Stimulated activated naive CD8-positive, alpha-beta T cell treated with anti-CD3 and anti-CD28 coated beads, Interleukin-15, Interleukin-2, amounts not matched to agents 100 U/mL and 50 U/mL, for 24 hours (primary cell): ENCODE results near the gene PAX5.

Experiments used
- ATAC-seq: fragments of 150-1000 bp; cut with Tn5 transposase; one replicate; pipeline ENCODE4 v1.10.0; 2021
- DNase-seq: peaks from one replicate; pipeline ENCODE4 v3.0.0; 2021

Gene PAX5

DNA sequence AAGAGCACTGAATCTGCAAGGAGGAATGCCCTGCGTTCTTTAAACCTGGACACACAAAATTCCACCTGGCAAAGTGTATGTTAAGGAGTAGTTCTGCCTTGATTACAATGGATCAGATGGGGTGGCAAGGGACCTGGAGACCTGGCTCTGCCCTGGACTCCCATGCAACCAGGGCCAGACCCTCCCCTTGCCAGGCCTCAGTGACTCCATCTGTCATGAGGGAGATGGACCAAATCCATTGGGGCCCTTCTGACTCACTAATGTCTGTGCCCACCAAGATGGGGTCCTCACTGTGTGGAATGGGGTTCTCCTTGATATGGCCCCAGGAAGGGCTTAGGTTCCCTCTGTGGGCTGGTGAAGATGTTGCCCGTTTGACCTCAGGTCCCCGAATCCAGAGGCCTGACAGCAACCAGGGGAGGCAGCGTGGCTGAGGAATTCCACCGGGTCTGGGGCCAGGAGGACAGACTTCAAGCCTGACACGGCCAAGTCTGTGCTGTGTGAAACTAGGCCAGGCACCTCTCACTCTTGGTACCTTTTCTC, 100.3 kb downstream of the PAX5 start:
- no peak for DNase-seq
- no peak for ATAC-seq

DNA sequence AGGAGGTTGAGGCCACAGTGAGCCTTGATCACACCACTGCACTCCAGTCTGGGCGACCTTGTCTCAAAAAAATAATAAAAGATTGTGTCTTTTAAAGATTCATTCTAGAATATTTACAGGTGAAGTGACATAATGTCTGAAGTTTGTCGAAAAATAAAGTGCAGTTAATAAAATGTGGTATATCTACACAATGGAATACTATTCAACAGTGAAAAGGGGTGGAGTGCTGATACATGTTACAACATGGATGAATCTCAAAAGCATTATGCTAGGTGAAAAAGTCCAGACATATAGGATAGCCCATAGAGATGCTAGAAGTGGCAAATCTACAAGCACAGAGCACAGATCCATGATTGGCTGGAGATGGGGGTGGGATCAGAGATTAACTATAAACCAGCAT, 101.9 kb downstream of the PAX5 start:
- DNase-seq (no peak), ATAC-seq (no peak)

DNA sequence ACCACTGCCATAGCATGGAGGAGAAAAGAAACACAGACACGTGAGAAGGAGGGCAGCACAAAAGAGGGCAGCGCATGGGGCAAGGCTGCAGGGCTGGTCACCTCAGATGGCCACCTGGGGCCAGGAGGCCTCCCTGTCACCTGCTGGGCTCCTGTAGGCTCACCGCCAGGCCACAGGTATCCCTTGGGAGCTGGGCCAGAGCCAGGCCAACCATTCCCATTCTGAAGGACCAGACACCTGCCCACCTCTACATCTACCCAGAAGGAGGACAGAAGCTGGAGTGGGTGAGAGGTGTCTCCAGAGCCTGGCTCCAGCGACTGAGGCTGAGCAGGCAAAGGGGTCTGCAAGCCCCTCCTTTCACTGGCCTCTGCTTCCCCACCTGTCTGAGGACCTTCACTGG, 103.1 kb downstream of the PAX5 start:
- ATAC-seq (no peak), DNase-seq (no peak)

DNA sequence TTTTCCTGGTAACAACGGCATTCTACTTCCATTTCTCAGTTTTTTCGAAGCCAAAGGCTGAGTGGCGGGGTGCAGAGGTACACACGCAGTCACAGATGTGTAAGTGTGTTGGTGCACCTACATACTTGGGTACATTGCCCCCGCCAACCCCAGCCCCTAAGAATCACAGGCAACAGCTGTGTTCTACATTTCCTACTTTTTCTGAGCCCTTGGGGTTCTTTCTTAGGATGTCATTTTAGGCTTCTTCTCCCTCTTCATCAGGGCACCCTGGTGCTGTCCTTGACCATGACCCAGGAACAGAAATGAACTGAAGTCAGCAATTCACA, 104.8 kb downstream of the PAX5 start:
- ATAC-seq = no peak
- no peak for DNase-seq

DNA sequence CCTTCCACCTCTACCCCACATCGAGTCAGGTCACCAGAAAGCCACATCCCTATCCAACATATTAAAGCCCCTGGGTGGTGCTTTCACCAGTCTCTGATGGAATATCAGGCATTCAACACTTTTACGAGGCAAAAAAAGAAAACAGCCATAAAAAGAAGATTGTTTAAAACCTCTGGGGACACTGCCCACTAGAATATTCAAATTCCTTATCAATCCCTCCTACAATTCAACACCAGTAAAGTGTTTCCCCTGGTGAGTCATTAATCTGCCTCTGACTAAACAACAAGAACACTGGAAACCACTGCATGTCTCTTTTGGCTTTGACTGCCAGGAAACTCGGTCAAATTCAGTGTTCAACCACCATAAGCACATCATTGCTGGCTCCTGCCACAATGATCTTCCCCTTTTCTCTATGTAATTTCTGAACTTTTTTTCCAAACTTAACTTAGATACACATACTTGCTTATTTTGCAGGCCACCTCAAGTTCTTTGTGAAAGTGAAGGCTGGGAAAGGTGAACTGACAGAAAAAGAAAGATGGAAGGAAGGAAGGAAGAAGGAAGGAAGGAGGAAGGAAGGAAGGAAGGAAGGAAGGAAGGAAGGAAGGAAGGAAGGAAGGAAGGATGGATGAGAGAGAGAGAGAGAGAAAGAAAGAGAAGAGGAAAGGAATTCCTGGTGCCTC, 105.3 kb downstream of the PAX5 start:
- peak; percentile 28 for DNase-seq
- peak; percentile 71 for ATAC-seq

DNA sequence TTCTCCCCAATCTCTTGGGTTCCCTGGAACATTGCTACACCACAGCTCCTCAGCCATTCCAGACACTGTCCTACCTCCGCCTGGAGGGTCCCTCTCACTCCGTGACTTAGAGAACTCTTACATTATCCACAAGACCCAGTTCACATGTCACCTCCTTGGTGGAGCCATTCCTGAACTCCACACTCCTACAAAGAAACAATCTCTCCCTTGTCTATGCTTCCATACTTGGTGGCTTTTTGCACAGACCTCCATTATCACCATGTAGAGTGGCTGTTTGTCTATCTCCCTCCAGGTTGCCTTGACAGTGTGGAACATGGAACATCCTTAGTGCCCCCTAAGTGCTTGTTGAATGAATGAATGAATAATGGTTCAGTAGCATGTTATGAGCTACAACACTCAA, 105.9 kb downstream of the PAX5 start:
- DNase-seq (no peak), ATAC-seq (peak; percentile 31)

DNA sequence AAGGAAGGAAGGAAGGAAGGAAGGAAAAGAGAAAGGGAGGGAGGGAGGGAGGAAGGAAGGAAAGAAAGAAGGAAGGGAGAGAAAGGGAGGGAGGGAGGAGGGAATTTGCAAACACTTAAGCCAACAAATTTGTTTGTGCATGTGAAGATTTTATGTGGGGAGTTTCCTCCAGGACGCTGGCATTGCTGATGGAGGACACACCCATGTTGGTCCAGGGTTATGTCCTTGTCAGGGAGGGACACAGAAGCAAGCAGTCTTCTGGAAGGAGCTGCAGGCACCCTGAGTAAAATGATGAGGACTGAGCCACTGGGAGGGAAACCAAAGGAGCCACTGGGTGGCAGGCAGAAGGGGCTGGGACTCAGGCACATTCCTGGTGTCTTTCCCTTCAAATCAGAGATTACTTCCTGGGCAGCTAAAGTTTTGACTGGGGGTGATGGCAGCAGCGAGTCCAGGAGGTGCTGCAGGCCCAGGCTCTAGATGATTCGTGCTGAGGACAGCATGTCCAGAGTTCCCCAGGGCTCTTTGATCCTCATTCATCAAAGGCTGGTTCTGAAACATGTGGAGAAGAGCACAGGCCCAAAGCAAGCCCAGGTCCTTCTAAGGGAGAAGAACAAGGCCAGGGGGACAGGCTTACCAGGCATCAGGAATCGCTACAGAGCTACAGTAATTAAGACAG, 109.2 kb downstream of the PAX5 start:
- DNase-seq (no peak), ATAC-seq (no peak)

DNA sequence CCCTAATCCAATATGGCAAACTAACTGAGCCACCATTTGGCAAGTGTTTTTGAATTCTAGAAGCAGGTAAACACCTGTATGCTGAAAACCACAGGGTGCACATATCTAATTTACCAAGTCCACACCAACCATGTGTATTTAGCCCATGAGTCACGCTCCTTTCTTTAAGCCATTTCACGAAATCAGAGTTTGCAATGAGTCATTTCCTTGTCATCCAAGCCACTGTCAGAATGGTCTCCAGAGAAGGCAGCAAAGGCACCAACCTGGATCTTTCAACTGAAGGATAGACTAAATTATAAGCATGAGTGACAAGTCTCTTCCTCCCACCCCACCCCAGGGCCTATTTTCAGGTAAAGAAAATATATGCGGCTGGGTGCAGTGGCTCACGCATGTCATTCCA, 110.0 kb downstream of the PAX5 start:
- ATAC-seq = peak; percentile 87
- peak; percentile 23 for DNase-seq

DNA sequence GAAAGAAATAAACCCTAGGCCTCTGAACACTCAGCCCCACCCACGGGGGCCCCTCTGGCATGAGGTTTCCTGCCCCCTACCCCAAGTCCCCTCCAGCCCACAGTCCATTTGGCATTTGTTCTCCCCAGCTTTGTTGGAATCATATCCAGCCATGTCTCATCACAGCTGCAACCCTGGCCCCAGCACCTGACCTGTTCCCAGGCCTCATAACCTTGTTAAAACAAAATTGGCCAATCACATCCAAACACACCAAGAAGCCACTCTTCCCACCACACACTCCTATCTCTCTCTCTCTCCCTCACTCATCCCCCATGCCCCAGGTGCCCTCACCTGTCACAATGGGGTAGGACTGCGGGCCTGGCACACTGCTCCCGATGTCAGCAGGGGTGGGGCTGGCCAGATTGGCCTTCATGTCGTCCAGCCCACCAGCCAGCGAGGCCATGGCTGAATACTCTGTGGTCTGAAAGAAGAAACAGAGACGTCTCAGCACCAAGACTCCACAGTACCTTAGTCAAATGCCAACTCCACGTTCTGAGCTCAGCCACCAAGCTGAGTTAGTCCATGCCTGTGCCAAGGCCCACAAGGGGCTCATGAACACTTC, 110.9 kb downstream of the PAX5 start:
- no peak for DNase-seq
- ATAC-seq = no peak

DNA sequence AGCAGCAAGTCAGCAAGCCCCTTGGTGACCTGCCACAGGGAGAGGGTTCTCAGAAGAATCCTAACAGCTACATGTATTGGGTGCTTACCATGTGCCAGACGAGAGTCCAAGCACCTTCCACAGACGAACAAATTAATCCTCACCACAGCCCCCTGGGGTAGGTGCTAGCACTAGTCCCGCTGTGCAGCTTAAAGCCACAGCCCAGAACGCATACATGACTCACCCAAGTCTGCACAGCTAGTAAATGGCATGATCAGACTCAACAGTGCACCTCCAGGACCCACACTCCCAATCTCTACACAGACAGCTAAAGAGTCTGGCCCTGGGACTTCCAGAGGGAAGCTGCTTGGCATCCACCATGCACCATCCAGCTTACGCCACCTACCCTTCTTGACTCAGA, 111.5 kb downstream of the PAX5 start:
- DNase-seq (no peak), ATAC-seq (peak; percentile 45)

DNA sequence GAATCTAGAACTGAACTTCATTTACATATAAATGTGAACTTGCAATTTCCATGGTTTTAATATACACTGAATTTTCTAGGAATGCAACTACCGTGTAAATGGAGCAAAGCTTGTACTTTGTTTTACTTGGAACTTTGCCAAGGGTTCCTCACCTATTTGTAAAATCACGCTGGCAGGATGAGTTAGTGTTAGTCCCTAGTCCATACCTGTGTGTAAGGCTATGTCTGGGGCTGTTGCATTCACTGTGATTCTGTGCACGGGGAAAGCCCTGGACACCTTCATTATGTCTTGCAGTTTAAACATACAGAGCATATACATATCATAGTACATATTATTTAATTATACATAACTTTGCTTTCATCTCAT, 119.9 kb downstream of the PAX5 start:
- no peak for ATAC-seq
- DNase-seq = no peak

DNA sequence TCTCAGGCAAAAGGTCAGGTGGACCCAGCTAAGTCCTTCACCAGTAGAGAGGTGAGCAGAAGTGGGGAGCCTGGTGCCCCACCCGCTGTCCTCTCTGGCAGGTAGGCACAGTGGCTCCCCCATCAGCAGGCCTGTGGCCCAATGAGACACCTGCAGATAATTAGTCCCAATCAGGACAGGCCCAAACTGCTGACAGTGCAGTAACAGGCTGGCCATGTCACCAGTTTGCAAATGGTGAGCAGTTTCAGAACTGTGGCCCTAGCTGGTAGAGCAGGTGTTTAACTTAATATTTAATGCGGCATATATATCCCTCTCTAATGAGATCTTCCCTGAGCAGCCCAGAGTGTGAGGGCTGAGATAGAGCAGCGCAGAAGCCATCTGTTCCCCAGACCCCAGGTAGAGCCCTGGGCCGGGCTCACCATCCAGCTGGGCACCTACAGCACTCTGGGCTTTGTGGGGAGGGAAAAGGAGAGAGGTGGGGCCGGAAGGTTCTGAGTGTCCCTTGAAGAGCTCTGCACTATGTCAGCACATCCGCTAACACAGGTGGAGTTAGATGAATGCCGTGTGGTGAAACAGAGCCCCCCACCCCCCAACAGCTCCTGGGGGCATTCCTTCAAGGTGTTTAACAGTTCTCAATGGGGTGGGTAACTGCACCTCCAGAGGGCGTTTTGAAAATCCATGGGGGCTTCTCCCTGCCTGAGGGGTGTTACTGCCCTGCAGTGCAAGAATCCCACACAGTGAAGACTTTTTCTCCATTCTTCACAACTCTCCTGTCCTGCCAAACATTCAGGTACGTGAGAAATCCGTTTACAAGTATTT, 120.5 kb downstream of the PAX5 start:
- ATAC-seq (no peak), DNase-seq (no peak)

DNA sequence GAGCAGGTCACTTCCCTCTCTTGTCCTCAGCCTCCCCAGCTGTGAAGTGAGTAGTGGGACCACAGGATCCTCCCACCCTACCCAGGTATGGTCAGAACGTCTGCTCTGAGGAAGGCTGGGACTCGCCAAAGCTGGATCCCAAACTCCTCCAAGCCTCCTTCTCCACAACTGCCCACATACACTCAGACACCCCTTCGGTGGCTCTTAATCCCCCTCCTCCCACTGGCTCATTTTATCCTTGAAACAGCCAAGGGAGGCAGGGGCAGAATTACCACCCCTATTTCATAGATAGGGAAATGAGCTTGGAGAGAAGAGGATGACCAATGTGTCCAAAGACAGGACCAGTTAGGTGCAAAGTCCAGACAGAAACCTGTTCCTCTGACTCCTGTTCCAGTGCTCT, 121.4 kb downstream of the PAX5 start:
- ATAC-seq = no peak
- no peak for DNase-seq

DNA sequence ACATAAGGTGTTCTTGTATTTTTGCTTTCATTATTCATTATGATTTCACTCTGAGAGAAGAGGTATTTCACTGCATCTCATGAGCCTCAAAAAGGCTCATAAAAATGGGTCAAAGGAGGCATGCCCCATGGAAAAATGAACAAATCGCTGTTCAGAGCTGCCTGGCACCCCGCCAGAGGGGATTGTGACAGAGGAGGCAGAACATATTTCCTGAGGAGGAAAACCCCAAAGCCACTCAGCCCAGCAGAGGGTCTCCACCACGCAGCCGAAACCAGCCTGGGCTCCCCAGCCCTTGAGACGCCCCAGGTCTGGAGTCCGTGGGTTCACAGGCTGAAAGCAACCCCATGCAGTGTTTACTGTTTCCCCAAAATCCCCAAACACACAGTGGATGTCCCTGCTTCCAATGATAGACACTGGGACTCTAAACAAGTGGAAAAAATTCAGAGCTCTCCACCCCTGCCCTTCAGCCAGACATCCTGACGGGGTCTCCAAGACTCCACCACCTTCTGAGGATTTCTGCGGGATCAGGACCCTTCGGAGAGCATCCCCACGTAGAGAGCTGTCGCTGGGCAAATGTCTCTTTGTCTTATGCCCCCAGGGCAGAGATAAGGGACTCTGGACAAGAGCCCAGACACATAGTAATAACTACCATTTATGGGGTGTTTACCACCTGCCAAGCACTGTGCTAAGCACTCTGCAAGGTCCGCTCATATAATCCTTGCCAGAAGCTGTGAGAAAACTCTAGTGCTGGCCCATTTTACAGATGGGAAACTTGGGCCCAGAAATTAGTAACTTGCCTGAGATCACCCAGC, 122.3 kb downstream of the PAX5 start:
- DNase-seq (no peak), ATAC-seq (no peak)

DNA sequence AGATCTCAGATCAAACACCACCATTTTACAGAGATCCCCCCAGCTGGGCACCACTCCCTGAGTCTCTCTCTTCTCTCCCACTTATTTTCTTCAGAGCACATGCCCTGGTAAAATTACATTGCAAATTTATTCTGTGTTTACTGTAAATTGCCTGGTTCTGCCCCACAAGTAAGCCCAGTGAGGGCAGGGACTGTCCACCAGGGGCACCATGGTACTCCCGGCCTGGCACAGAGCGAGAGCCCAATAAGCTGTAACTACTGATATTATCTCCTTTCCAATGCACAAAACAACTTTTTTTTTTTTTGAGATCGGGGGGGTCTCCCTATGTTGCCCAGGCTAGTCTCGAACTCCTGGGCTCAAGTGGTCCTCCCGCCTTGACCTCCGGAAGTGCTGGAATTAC, 123.0 kb downstream of the PAX5 start:
- no peak for ATAC-seq
- DNase-seq = no peak

DNA sequence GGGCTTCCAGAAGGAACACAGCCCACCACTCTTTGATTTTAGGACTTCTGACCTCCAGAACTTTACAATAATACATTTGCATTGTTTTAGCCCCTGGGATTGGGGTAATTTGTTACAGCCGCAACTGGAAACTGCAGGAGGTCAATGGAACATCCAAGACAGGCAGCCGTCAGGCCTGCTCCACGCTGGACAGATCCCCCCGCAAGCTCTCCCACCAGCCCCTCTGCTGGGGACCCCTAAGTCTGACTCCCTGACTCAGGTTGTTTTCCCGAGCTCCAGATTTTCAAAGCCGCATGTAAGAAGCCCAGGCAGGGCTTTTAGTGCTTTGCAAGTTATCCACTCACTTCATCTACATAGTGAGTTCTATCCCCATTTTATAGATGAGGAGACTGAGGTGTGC, 127.6 kb downstream of the PAX5 start:
- ATAC-seq (no peak), DNase-seq (no peak)

DNA sequence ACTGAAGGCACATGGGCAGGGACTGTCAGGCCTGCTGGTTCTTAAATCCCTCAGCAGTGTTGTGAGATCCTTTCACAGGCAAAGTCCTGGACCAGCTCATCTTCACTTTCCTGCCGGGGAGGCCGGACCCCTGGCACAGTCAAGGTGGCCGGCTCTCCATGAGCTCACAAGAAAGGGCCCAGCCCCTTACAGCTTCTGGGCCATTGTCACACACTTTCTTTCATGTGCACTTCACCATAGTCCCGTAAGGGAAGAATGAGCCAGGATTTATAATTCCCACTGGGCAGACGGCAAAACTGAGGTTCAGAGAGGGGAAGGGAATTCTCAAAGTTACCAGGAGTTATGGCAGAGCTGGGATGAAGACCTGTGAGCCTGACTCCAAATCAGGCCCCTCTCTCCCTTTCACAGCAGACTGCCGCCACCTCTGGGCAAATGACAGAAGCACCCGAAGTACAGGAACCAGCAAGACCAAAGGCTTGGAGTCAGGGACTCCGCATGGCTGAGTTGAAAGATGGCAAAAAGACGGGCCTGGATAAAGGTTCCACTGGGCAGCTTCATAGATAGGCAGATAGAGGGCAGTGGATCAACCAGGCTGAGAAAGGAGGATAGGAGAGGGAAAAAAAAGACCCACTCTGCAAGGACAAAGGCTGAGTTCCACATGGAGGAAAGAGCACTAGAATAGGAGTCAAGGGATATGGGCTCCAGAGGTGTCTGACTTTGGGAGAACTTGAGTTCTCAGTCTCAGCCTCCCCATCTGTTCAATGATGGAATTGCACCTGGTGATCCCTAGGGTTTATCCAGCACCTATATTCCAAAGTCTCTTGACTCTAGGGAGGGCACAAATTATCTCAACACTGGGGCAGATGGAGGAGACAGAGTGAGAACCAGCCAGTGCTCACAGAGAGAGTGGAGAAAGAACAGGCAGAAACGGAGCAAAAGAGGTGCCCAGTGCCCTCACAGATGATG, 128.7 kb downstream of the PAX5 start:
- DNase-seq = no peak
- no peak for ATAC-seq

DNA sequence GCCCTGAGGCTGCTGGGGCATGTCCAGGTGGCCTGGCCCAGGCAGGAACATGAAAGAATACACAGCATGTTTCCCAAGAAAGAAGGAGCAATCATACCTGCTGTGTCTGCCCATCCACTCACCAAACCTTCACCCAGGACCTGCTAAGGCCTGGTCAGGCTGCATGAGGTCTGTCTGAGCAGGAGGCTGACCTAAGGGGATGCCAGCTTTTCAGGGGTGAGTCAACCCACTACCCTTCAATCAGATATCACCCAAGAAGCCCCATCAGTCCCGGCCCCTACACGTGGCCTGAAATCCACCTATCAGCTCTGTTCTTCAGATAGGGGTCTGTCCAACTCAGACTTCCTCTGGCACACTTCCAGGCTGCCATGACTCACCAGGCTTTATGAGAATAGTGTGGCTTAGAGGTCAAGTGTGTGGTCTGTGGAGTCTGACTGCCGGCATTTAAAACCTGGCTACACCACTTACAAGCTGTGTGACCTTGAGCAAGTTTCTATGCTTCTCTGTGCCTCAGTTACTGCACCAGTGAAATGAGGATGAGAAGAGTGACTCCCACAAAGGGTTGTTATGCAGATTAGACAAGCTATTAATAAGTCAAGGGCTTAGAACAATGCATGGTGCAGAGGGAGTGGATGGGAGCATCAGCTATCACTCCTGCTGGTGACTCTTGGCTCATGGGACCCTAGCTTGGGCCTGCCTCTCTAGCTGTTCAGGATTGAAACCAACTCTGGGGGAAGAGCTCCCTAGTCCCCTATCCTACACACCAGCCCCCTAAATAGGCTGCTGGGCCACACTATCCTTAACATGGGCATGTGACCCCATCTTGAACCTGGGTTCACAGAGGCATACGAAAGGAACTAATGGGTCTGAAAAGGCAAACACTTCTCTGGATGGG, 130.3 kb downstream of the PAX5 start:
- peak; percentile 80 for DNase-seq
- ATAC-seq = peak; percentile 89

DNA sequence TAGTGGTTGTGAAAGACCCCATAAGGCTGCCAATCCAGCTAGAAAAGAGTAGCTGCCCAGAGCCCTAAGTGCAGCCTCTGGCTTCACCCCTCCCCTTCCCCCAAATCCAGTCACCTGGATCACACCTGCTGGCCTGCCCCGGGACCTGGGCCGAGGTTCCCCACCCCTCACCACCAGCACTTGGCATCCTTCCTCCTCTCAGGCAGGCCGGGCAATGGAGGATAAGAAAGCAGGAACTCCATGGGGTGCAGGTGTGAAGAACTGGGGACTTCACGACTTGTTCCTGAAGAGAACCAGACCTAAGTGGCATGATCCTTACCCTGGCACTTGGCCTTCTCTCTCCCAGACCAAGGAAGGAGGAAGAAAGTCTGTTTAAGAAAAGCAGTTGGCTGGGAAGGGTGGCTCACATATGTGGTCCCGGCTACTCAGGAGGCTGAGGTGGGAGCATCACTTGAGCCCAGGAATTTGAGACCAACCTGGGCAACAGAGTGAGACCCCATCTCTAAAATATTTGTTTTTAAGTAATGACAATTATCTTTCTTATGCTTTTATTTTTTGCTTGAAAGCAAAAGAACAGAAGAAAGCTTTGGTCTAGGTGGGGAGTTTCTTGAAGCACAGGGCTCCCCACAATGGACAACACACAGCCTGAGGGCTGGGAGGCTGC, 131.1 kb downstream of the PAX5 start:
- DNase-seq (no peak), ATAC-seq (no peak)
